HG02642 (cell line): ENCODE results near the gene GDPD5.

Experiments
- ATAC-seq: cut with Tn5 transposase; IDR thresholded peaks from one replicate; pipeline ENCODE4 v1.9.1; 2021; ENCODE audit warnings: mild to moderate bottlenecking; ENCODE audit not compliant: unreplicated experiment, poor library complexity

Gene GDPD5

GRCh38 chr11:75516886-75517285 is 8.9 kb downstream of the GDPD5 start:
- ATAC-seq, result no peak

GRCh38 chr11:75516140-75516539 is 9.6 kb downstream of the GDPD5 start:
- ATAC-seq, result no peak

DNA sequence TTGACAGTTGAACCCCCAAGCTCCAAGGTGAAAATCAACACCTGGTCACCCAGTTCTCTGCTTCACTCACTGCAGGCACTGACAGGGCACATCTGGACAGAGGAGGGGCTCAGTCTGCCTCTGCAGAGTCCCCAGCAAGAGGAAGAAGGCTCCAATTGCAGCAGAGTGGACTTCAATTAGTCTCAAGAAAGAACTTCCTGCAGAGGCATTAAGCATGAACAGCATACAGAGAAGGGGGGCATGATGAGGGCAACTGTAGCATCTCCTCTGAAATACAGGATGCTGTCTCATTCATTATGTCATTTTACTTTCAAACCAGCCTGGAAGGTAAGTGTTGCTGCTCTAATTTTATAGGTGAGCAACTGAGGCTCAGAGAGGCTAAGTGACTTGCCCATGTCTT is 11.1 kb downstream of the GDPD5 start:
- no peak for ATAC-seq

DNA sequence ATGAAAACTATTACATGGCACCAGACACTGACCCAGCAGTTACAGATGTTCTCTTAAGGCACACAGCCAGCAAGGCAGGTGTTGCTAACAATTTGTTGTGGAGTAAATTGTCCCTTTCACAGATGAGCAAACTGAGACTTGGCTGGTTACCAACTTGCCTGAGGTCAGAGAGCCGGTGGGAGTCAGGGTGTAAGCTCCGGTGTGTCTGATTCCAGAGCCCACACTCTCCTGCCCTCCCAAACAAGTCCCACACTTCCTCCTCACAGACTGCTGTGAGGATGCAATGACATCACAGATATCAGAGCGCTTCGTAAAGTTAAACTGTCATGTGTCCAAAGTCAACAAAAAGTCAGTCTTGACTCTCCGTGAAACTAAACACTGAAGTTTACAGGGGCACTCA is 12.5 kb downstream of the GDPD5 start:
- ATAC-seq, result no peak

GRCh38 chr11:75510723-75511019 is 15.1 kb downstream of the GDPD5 start:
- ATAC-seq, result no peak

- ATAC-seq, result no peak
These were observed 15.6 kb downstream of the GDPD5 start for GRCh38 chr11:75510004-75510722.

- ATAC-seq, result no peak
These were observed 16.6 kb downstream of the GDPD5 start for GRCh38 chr11:75509020-75509720.

DNA sequence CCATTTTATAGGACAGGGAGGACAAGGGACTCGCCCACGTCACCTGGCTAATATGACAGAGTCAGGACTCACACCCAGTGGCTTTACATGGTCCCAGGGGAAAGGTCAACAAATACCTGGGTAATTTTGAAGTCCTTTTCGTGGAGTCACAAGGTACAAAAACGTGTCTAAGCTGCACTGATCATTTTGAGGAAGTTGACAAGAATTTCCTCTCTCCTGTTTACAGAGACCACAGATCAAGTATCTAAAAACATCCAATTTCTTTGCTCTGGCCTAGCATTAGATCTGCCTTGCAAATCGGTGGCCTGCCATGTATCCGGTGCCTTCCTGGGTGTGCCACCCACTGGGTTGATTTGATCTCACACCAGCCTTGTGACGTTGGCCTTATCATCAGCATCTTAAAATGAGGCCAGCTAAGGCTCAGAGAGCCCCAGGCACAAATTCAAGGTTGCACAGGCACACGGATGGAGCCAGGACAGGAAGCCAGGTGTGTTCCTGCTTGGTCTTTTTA is 17.6 kb downstream of the GDPD5 start:
- ATAC-seq, result no peak

DNA sequence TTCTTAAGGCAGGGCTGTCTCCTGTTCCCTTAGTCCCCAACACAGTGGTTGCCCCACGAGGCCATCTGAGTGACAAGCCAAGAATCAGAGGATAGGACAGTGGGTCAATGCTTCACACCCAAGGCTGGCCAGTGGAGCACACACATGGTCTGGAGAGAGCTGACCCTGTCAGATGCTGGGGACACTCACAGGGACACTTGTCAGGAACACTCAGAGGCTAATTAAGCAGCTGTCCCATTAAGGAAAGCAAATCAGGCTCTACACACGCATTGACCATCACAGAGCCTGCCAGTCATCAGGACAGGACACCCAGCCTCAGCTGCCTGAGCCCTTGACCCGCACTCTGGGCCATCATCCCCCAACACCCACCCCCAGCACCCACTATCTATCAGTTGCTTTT is 18.2 kb downstream of the GDPD5 start:
- ATAC-seq, result no peak

DNA sequence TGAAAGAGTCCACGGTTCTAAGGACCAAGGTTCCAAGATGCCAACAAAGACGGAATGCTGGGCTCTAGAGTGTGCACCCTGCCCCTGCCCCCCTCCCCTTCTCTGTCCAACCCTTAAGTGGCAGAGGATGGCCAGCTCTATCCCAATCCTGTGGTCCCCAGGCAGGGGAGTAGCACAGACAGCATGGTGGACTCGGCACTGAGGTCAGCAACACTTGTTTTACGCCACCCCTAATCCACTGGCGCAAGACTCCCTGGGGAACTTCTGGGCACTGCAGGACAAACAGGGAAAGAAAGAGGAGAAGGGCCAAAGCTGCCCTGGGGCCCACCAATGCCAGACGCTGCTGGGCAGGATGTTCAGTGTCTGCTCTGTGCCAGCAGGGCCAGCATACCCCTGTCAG is 18.9 kb downstream of the GDPD5 start:
- no peak for ATAC-seq

DNA sequence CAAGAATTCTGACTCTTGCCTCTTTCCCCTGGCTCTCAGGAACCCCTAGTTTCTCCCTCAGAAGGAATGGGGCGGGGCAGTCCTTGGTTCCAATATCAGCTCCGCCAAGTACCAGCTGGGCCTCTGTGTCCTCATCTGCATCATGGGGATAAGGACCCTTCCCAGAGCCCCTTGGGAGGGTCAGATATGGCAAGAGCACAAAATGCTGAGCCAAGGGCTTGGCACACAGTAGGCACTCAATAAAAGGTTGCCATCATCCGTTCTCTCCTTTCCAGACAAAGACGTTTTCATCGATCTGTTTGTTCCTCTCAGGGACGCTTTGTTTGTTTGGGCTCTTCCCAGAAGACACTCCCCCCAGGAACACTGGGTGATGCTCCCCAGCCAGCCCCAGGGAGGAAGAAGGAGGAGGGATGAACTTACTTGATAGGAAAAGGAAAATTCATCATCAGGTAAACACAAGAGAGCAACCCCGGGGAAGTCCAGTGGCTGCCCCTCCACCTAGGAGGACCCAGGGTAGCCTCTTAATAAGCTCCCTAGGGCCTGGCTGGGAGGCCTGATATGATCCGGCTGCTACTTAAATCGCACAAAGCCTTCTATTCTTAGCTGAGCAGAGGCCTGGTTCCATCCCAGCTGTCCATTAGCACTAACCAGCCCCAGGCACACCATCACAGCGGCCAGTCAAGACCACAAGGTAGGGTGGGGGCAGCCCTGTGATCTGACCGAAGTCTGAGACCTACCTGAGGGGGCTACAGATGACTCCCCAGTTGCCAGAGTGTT is 19.6 kb downstream of the GDPD5 start:
- ATAC-seq, result no peak

GRCh38 chr11:75504501-75504900 is 21.2 kb downstream of the GDPD5 start:
- no peak for ATAC-seq

DNA sequence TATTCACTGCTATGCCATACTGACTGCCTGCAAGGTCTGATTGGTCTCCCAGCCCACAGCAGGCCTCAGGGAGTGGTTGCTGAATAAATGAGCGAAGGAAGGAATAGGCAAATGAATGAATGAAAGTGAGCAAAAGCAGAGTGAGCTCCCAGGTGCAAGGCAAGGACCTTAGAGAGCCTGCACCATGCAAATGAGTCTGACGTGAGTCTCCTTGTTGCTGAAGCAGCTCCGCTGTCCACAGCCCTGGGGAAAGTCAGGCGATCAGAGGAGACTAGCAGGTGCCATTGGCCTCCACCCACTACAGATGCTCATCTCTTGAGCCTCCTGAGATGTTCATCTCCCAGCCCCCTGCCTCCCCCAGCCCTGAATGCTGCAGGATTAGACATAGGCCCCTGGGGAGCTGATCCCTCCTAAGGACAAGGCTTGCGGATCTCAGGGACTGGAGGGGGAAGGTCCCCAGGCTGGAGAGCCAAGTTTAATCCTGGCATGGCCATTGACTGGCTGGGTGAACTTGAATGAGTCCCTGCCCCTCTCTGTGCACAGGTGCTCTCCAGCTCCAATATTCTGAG is 22.1 kb downstream of the GDPD5 start:
- ATAC-seq, result peak; percentile 48

GRCh38 chr11:75502138-75502537 is 23.6 kb downstream of the GDPD5 start:
- no peak for ATAC-seq

- no peak for ATAC-seq
These were observed 25.0 kb downstream of the GDPD5 start for GRCh38 chr11:75500742-75501141.

DNA sequence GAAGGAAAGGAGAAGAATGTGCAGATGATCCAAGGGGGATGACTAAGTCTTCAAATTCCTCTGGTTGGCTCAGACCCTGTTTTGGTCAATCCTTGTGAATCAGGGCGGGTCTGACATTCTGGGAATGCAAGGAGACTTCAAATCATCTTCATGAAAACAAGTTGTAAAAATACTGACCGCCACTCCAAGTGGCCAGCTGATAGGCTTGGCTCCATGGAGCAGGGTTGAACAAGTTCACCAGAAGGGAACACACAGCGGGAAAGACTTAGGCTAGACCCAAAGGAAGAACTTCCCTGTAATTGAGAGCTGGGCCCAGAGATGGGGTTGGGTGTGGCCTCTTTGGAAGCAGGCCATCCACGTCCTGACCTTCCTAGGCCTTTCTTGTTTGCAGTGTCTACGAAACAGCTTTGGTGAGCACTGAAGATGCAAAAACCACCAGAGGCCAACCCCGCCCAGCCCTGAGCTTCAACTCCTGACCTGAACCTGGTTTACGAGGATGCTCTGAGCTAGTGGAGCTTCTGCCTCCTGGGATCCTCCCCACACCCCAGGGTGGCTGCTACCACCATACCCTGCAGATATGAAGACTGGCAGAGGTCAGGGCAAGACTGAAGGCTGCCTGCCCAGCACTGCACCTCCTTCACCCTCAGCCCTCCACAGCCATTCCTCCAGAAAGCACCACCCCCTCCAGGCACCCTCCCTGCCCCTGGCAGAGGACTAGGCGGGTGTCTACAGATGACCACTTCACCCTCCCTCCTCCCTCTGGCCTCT is 26.1 kb downstream of the GDPD5 start:
- no peak for ATAC-seq

DNA sequence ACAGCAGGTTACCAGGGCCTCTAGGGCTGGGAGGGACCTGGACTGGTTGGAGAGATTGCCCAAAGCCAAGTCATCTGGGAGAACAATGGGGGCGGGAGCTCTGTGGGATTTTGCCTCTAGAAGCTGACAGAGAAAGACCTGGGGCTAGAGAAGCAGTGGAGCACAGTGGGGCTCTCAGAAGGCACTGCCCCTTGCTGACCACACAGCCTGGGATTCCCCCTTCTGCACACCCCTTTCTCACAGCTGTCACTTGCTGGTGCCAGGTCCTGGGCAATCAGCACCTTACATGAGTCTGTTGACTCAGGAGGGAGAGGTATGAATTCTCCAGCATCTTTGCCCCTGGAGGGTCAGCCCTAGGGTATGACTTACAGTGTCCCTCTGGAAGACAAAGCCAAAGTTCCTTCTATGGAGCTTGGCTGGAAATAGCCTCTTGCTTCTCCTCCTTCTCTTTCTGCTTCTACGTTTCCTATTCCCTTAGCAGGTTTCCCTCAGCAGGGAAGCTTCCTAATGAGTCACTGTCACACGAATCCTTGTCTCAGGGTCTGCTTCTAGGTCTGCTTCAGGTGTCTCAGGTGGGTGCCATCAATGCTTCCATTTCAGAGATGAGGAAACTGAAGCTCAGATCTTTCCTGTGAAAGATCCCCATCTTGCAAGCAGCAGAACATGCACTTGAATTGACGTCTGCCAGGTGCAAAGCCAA is 27.0 kb downstream of the GDPD5 start:
- ATAC-seq, result no peak

- ATAC-seq, result no peak
These were observed 27.8 kb downstream of the GDPD5 start for GRCh38 chr11:75497788-75498409.

DNA sequence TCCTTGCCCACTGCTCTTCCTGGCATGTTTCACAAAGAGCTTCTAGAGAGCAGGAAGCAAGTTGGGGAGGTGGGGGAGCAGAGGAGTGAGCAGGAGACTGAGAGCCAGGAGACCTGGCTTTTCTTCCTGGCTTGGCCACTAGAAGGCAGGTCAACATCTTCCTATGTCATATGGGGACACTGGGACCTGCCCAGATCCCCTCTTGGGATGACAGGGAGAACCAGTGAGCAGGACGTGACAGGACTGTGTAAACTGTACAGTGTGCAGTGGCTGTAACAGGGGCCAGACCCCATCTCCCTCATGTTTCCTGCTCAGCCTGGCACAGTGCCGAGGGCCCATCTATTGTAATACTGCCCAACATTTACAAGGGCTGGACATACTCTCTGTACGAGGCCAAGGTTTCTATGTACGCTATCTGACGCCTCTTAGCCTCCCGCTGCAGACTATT is 29.4 kb downstream of the GDPD5 start:
- ATAC-seq, result no peak
